AG08396 (cell line): ENCODE results near the gene HTT.

Source experiments
- DNase-seq: peaks from one replicate; pipeline ENCODE4 v3.0.0; 2012; ENCODE audit warnings: low spot score, mixed read lengths

HTT gene

DNA sequence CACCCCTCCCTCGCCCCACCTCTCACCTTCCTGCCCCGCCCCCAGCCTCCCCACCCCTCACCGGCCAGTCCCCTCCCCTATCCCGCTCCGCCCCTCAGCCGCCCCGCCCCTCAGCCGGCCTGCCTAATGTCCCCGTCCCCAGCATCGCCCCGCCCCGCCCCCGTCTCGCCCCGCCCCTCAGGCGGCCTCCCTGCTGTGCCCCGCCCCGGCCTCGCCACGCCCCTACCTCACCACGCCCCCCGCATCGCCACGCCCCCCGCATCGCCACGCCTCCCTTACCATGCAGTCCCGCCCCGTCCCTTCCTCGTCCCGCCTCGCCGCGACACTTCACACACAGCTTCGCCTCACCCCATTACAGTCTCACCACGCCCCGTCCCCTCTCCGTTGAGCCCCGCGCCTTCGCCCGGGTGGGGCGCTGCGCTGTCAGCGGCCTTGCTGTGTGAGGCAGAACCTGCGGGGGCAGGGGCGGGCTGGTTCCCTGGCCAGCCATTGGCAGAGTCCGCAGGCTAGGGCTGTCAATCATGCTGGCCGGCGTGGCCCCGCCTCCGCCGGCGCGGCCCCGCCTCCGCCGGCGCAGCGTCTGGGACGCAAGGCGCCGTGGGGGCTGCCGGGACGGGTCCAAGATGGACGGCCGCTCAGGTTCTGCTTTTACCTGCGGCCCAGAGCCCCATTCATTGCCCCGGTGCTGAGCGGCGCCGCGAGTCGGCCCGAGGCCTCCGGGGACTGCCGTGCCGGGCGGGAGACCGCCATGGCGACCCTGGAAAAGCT lies at the start of gene HTT, which contains the start of gene HTT-AS:
TSS of gene HTT (plus strand) at position 604 of the 768 bp plus-strand sequence. CDS start at position 749, 145 bp downstream.
TSS of gene HTT-AS (minus strand) at position 461 of the 768 bp plus-strand sequence.
- peak; percentile 99 for DNase-seq

DNA sequence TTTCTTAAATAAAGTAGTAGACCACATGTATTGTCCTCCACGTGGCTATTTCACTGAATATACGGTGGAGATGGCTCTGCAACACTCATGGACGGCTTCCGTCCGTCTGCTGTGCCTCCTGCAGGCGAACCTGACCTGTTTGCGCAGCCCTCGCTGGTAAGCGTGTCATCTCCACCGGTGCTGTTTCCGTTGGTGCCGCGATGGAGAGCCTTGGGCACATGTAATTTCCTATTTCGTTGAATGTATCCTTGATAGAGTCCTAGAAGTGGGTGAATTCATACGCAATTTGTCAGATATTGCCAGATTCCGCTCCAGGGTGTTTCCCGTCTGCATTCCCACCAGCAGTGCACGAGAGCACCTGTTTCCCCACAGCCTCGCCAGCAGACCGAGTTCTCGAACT lies 48.6 kb upstream of the HTT start:
- DNase-seq = no peak

DNA sequence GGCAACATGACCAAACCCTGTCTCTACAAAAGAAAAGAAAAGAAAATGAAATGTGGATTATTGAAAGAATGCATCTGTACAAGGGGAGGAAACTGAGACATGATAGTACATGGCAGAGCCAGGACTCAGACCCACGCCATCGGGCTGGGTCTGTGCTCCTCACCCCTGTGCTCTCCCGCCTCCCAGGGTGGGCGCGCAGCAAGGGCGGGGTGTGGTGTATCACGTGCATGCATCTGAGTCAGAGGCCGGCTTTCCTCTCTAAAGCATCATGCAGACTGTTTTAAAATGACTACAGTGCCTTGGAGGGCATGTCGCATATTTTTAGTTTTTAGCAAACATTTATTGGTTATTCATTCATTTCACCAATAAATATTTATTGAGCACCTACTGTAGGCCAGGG lies 47.9 kb upstream of the HTT start:
- no peak for DNase-seq

DNA sequence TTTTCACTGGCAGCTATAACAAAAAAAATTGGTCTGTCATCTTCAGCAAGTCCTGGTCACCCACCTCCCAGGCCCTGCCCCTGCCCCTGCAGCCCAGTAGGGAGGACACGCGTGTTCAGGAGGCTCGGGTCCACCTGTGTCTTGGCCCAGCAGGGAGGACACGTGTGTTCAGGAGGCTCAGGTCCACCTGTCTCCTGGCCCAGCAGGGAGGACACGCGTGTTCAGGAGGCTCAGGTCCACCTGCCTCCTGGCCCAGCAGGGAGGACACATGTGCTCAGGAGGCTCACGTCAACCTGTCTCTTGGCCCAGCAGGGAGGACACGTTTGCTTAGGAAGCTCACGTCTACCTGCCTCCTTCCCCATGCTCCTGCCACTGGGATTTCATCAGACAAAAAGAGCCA lies 45.0 kb upstream of the HTT start:
- no peak for DNase-seq

DNA sequence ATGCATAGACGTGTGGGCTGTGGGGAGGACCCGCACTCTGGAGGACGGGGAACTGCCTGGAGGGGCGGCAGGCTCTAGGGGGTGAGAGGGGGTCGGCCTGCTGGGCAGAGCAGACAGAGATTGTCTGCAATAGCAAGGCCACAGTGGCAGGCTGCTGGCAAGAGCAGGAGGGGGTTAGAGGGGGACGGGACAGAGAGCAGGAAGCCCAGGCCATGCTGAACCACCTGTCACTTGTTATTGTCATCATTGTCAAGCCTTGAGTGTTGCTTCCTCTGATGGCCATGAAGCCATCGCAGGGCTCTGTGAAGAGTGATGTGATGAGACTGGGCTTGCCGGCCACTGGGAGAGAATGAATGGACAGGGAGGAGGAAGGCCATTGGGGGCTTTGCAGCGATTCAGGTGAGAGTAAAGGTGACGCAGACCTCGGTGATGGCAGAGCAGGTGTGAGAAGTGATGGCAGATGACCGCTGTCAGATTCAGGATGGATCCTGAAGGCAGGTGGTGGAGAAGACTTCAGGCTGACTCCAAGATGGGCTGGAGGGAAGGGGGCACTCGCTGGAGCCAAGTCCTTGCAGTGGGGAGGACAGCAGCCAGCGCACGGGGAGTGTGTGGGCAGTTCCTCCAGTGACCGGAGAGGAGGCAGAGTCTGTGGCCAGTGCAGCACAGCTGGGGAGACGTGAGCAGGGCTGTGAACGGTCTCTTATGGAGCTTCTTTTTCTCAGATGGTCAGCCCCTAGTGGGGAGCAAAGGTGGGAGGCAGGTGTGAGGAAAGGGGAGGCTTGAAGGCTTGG lies 43.7 kb upstream of the HTT start:
- DNase-seq = no peak

DNA sequence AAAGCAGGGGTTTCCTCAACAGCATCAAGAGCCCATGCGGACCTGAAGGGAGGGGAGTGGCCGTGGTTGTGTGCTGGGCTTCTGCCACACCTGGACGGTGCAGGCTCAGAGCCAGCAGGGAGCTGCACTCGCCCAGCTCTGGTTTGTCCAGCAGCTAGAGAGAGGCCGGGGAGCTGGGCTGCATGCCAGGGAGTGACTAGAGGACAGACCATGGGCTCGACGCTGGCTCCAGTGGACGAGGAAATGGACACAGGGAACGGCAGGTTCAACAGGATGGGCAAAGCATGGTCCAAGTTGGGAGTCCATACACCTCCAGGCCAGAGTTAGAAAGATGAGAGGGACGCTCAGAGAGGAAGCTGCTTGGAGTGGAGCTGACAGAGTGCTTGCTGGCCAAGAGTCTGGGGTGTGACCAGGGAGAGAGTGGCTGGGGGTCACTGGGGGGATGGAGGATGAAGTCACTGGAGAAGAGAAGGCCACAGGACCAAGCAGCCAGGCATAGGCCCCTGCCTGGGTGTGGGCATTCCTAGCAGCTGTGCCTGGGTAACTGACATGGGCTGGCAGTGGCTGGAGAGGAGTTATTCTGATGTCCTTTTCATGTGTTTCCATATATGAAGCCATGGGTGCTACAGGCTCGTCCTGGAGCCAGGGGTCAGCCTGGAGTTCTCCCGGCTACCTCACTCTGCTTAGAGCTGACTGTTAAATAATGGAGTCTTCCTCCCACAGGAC lies 43.0 kb upstream of the HTT start:
- no peak for DNase-seq

DNA sequence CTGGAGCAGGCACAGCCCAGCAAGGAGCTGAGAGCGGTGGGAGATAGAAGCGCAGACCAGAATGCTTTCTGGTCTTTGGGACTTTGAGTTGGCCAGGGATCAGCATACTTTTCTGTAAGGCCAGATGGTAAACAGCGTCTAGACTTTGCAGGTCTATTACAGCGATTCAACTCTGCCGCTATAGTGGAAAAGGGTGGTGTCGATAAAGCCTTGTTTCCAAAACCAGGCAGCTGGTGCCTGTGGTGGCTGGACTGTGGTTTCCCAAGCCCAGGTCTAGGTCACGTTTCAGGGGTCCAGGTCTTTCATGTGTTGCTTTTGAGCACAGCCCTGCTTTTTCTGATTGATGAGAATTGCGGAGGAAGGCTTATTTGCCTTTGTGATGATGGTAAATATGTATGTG lies 40.2 kb upstream of the HTT start:
- DNase-seq = no peak

DNA sequence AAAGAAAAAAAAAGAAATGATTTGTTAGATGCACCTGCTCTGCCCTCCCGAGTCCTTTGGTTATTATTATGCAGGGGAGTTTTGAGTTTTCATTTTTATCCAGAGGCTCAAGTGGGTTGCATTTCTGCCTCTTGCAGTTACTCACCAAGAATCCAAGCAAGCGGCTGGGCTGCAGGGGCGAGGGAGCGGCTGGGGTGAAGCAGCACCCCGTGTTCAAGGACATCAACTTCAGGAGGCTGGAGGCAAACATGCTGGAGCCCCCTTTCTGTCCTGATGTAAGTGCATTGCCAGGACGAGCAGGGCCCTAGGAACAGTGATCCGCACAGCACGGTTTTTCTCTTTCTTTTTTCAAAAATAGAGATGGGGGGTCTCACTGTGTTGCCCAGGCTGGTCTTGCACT lies 39.2 kb upstream of the HTT start:
- DNase-seq = no peak

DNA sequence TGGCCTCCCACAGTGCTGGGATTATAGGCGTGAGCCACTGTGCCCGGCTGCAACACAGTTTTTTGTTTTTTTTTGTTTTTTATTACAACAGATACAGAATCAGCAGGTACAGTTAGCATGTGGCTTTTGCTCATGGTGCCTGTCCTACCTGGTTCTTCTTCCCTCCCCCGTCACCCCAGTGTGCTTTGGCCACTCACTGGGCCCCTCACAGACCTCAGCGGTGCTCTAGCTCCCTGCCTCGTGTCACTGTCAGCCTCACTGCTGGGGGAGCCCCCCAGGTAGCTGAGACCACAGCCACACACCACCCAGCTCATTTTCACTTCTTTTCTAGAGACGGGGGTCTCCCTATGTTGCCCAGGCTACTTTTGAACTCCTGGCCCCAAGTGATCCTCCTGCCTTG lies 38.8 kb upstream of the HTT start:
- no peak for DNase-seq

DNA sequence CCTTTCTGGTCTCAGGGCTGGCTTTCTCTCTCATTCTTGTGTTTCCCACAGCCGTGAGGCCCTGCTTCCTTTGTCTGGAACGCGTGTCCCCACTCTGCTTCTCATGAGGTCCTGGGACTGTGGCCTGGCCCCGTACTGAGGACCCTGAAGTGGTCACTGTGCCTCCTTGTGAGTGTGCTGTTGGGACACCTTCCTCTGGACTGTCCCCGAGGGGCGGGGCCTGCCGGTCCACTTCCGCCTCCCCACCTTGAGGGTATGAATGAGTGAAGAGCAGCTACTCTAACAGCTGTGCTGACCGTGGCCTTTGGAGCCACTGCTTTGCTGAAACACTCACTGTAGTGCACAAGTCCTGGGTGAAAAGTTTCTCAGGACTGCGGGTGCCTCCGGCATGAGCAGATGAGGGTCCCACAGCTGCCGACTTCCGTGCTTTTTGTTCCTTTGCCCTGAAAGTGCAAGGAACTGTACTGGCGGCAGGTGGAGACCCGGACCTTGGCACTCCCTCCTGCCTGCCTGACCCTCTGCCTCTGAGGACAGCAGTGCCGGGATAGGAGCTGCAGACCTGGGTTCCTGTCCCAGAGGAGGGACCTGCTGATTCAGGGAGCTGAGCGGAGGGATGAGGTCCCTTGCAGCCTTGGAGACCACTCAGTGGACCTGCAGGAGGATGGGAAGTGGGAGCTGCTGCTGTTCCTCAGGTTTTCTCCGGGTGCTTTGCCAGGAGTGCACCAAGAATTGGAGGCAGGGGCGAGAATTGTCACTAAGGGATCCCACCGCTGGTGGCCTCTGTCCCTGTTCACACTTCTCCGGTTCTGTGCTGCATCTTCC lies 38.1 kb upstream of the HTT start:
- DNase-seq = no peak

DNA sequence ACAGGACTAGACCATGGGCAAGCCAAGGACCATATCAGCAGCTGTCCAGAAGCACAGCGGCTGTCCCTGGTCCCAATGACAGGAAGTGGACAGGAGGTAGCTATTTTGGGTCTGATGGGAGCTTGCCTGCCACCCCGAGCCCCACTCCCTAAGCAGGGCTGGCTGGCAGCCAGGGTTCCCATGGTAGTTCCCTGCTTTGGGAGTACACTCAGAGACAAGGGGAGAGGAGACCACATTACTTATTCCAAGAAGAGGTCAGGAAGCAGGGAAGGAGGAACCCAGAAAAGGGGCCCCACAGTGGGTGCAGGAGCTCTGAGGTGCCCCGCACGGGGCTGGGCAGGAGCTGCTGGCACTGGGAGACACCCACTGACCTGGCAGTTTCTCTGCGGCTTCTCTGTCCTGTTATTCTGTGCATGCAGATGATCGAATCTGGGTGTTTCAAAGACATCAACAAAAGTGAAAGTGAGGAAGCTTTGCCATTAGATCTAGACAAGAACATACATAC lies 36.5 kb upstream of the HTT start:
- no peak for DNase-seq

DNA sequence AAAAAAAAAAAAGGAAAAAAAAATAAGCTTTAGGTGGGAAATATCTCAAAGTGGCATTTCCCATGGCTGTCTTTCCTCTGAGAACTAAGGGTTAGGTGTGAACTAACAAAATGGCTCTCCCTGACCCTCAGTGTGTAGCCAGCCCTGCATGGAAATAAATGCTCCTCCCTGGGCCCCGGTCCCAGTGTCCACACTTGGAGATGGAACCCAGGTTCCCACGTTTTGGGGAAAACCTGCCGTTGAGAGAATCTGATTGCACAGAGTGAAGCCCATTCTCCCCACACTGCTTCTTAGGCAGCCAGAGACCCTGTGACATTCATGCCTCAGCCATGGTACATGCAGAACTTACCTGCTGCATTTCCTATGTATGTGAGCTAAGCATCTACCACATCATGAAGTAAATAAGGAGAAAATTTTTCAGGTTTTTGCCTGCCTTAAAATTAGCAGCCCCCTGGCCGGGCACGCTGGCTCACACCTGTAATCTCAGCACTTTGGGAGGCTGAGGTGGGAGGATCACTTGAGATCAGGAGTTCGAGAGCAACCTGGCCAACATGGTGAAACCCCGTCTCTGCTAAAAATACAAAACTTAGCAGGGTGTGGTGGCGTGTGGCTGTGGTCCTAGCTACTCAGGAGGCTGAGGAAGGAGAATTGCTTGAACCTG lies 34.6 kb upstream of the HTT start:
- DNase-seq = no peak

DNA sequence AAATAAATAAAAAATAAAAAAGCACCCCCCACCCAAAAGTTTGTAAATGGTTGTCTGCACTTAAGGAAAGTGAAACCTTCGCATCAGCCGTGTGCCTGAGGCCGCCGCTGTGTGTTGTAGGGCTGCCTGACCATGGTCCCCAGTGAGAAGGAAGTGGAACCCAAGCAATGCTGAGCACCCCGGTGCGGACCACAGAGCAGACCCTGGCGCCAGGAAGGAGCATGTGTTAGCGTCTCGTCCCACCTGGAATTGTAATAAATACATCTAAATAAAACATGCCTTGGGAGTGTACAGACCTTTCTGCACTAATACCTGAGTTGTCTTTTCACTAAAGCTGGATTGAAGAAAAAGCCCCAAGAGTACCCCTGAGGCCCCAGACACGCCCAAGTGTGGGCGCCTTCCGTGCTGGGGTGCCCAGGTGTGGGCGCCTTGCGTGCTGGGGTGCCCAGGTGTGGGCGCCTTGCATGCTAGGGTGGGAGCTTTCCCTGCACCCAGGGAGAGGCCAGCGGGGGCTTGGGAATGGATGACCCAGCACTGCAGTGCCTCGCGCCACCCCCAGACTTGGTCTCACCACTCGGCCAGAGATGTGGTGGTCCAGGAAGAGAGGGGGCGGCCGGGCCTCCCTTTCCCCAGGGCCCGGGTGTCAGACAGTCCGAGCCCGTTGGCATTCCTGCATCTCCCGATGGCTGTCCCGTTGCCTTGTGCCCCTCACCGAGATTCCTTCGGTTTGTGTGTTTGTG lies 33.9 kb upstream of the HTT start:
- no peak for DNase-seq

DNA sequence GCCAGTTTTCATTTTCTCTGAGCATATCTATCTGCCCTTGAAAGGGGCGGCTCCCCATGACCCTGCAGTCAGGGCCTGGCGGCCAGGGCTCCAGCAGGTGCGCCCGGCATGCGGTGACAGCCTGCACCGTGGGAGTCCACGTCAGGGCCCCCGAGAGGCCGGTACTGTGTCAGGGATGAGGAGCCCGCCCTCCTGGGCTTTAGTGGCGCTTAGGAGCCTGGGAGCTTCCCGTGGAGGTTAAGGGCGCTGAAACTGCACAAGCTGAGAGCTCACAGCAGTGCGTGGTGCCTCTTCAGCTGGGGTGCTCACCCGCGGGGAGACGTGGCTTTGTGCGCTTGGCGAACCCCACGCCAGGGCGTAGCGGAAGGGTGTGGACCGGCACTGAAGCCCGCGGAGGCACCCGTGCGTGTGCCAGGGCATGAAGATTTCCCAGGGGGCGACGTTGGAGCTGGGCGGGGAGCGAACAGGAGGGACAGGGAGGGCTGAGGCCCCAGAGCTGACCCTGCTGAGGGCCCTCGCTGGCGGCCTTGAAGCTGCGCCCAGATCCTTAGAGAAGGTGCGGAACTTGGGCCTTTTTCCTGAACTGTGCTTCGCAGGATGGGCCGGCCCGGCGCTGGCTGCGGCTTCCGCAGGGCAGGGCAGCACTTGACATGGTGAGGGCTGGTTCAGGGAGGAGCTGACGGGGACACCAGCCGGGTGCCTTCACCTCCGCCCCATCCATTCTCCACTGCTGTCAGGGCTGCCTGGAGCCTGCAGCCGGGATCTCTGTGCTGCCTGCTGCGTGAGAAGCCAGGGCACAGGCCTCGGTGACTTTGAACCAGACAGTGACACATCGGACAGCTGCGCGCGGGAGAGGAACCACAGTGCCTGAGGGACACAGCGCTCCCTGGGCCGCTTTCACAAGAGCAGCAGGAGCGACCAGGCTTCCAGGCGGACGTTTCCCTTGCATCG lies 33.0 kb upstream of the HTT start:
- DNase-seq = peak; percentile 78

DNA sequence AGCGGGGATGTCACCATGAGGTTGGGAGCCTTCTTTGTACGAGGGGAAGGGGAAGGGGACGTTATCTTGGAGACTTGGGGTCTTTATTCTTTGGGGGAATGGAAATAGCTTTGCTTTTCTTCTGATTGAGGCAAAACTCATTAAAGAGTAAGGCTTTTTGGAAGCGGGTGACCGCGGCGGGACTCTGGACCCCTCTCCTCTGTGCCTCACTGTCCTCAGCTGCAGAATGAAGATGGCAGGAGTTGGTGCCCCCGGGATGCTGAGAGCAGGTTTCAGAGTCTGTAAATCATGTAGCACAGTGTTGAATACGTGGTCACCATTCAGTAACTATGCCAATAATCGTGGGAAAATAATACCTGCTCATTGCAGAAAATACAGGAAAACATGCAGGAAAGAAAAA lies 32.3 kb upstream of the HTT start:
- DNase-seq = no peak

DNA sequence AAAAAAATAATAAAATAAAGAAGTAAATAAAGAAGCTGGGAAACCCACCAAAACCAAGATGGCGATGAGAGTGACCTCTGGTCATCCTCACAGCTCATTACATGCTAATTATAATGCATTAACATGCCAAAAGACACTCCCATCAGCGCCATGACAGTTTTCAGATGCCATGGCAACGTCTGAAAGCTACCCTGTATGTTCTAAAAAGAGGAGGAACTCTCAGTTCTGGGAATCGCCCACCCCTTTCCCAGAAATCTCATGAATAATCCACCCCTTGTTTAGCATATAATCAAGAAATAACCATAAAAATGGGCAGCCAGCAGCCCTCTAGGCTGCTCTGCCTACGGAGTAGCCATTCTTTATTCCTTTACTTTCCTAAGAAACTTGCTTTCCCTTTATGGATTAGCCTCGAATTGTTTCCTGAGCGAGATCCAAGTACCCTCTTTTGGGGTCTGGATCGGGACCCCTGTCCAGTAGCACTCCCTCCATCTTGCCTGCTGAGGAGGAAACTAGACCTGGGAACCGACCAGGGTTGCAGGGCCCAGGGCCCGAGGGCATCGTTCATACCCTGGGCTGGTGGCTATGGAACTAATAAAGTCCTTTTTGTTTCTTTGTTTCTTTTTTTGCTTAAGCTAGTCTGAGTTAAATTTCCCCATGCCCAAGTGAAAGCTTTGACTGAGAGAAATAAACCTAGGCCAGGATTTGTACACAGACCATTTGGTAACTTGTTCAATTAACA lies 31.0 kb upstream of the HTT start:
- no peak for DNase-seq

DNA sequence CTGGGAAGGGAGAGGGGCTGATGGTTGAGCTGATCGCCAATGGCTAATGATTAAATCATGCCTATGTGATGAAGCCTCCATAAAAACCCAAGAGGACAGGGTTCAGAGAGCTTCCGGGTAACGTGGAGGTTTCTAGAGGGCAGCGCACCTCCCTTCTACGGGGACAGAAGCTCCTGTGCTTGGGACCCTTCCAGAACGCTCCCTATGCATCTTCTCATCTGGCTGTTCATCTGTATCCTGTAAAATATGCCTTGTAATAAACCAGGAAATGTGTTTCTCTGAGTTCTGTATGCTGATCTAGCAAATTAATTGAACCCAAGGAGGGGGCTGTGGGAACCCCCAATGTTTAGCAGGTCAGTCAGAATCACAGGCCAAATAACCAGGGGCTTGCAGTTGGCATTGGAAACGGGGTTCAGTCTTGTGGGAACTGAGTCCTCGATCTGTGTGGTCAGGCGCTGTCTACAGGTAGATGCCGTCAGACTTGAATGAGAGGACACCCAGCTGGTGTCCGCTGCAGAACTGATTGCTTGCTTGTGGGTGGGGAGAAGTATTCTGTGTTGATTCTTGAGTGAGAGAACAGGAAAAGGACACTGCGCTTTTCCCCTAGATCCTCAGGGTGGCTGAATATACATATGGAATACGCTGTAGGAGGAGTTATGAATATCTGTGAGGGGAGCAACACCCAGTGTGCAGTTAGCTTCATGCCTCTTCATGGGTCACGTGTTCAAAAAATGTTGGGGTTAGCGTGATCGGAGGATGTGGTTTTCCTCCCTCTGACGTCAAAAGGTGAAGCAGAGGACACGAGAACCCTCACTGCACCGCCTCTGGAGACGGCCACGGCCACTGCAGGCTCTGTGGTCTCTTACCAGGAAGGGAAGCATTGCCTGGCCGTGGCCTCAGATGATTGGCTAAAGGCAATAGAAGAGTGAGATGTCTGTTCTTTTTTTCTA lies 29.3 kb upstream of the HTT start:
- DNase-seq = no peak
